NCI-H2196 treated with DMSO at 0.1 percent for 48 hours (cell line): ENCODE data around the gene LRRC27.
"Not testable (repeated sequence)": the region's sequence is repeated elsewhere in the genome, so short reads cannot be mapped to it uniquely, and the experiment has no call there.

Source experiments
- DNase-seq: peaks from one replicate; lab custom pipeline; 2025; ENCODE audit not compliant: unreplicated experiment; lab: John Stamatoyannopoulos, UW

Gene LRRC27

GRCh38 chr10:132331601-132332432 lies at the start of gene LRRC27:
Gene LRRC27 (plus strand): TSS chr10:132332193. CDS start chr10:132333525, 1,332 bp downstream.
- peak; percentile 79 for DNase-seq

GRCh38 chr10:132282667-132283603 lies 49.1 kb upstream of the LRRC27 start:
- no peak for DNase-seq

- no peak for DNase-seq
These were observed 48.2 kb upstream of the LRRC27 start for GRCh38 chr10:132283604-132284382.

- no peak for DNase-seq
These were observed 42.6 kb upstream of the LRRC27 start for GRCh38 chr10:132289439-132289838.

- no peak for DNase-seq
These were observed 41.4 kb upstream of the LRRC27 start for GRCh38 chr10:132290631-132291030.

- DNase-seq: no peak
These were observed 40.2 kb upstream of the LRRC27 start for GRCh38 chr10:132291826-132292225.

GRCh38 chr10:132292287-132293200 lies 39.4 kb upstream of the LRRC27 start:
- no peak for DNase-seq

GRCh38 chr10:132293201-132293812 lies 38.7 kb upstream of the LRRC27 start:
- no peak for DNase-seq

- DNase-seq: no peak
These were observed 38.0 kb upstream of the LRRC27 start for GRCh38 chr10:132293813-132294520.

GRCh38 chr10:132294561-132295318 lies 37.3 kb upstream of the LRRC27 start:
- no peak for DNase-seq

- not testable (repeated sequence) for DNase-seq
These were observed 36.5 kb upstream of the LRRC27 start for GRCh38 chr10:132295481-132295880.

GRCh38 chr10:132296666-132297443 lies 35.1 kb upstream of the LRRC27 start:
- no peak for DNase-seq

GRCh38 chr10:132297526-132297925 lies 34.5 kb upstream of the LRRC27 start:
- DNase-seq: no peak

- no peak for DNase-seq
These were observed 33.7 kb upstream of the LRRC27 start for GRCh38 chr10:132298038-132298881.

GRCh38 chr10:132299371-132300336 lies 32.3 kb upstream of the LRRC27 start:
- DNase-seq: no peak
